Medulla oblongata (tissue), 1 donor: ENCODE measurements around the gene ZNF10.

Experiments used
- DNase-seq: peaks from one replicate; pipeline ENCODE4 v3.0.0-alpha.2; 2015; ENCODE audit errors: extremely low spot score

ZNF10 gene

DNA sequence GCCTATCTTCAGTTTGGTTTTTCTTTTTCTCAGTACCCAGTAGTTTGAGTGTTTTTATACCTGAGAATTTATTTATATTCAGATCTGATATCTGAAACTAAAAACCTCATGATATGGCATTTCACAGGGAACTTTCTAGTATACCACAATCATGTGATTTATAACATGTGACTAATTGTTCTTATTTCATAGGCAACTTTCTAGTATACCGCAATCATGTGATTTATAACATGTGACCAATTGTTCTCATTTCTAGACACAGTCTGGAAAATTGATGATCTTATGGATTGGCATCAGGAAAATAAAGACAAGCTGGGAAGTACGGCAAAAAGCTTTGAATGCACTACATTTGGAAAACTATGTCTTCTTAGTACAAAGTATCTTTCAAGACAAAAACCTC, 71.5 kb downstream of the ZNF10 start:
- no peak for DNase-seq

DNA sequence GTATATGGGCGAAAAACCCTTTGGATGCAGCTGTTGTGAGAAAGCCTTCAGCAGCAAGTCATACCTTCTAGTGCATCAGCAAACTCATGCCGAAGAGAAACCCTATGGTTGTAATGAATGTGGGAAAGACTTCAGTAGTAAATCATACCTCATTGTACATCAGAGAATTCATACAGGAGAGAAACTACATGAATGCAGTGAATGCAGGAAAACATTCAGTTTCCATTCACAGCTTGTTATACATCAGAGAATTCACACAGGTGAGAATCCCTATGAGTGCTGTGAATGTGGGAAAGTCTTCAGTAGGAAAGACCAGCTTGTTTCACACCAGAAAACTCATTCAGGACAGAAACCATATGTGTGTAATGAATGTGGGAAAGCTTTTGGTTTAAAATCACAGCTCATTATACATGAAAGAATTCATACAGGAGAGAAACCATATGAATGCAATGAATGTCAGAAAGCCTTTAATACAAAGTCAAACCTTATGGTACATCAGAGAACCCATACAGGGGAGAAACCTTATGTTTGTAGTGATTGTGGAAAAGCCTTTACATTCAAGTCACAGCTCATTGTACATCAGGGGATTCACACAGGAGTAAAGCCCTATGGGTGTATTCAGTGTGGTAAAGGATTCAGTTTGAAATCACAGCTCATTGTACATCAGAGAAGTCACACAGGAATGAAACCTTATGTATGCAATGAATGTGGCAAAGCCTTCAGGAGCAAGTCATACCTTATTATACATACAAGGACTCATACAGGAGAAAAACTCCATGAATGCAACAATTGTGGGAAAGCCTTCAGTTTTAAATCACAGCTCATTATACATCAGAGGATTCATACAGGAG, 72.3 kb downstream of the ZNF10 start:
- no peak for DNase-seq

DNA sequence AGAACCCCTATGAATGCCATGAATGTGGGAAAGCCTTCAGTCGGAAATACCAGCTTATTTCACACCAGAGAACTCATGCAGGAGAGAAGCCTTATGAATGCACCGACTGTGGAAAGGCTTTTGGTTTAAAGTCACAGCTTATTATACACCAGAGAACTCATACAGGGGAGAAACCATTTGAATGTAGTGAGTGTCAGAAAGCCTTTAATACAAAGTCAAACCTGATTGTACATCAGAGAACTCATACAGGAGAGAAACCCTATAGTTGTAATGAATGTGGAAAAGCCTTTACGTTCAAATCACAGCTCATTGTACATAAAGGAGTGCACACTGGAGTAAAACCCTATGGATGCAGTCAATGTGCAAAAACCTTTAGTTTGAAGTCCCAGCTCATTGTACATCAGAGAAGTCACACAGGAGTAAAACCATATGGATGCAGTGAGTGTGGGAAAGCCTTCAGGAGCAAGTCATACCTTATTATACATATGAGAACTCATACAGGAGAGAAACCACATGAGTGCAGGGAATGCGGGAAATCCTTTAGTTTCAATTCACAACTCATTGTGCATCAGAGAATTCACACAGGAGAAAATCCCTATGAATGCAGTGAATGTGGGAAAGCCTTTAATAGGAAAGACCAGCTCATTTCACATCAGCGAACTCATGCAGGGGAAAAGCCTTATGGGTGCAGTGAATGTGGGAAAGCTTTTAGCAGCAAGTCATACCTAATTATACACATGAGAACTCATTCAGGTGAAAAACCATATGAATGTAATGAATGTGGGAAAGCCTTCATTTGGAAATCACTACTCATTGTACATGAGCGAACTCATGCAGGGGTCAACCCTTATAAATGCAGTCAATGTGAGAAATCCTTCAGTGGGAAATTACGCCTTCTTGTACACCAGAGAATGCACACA, 73.2 kb downstream of the ZNF10 start:
- DNase-seq, result no peak

DNA sequence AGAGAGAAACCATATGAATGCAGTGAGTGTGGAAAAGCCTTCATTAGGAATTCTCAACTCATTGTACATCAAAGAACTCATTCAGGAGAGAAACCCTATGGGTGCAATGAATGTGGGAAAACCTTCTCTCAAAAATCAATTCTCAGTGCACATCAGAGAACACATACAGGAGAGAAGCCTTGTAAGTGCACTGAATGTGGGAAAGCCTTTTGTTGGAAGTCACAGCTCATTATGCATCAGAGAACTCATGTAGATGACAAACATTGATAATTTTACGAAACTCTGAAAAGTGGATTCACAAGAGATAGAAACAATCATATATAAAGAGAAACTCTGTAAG, 73.8 kb downstream of the ZNF10 start:
- no peak for DNase-seq

DNA sequence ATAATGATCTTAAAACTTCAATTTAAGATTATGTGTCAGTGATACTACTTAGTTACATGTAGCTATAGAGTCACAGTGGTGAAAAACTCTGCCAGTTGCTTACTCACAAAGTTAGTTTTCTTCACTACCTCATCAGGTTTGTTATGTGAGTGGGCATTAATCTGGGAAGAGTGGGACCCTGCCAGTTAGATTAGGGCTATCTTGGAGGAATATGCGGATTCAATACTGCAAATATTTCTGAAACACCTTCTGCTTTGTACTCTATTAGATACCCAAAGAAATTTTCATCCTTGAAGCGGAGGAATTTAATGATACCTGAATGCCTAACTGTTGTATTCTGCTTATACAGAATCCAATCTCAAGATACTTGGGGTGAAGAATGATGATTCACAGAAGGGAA, 76.0 kb downstream of the ZNF10 start:
- no peak for DNase-seq
